SK-N-SH (cell line): Measurements from ENCODE around the gene CIDEB. TPM values are rescaled to one million over a fixed set of nuclear protein-coding genes. Genes with fewer than 3 reads are reported as not detected.

Experiments used
- CTCF ChIA-PET: fragments of 300-600, 350-600 bp; formaldehyde crosslinking; extraction: SDS; loops from one replicate; lab custom pipeline; 2021; lab: Yijun Ruan, JAX
- POLR2A ChIA-PET: fragments of 350-600 bp; sonication (Branson Sonifier 250); formaldehyde crosslinking; extraction: SDS; loops from one replicate; lab custom pipeline; 2020; ENCODE audit warnings: antibody characterized with exemption, inconsistent platforms; lab: Yijun Ruan, JAX
- DNase-seq: peaks from one replicate; pipeline ENCODE4 v3.0.0; 2012
- H2AFZ ChIP-seq: fragments of 200-600 bp; sonication (generic); 2 replicates; pipeline ENCODE4 v1.8.1; 2016; ENCODE audit warnings: antibody characterized with exemption, mild to moderate bottlenecking, low read depth
- H3F3A ChIP-seq: fragments of 200-600 bp; sonication (generic); replicated peaks from 2 replicates; pipeline ENCODE3; 2016; ENCODE audit warnings: antibody characterized with exemption, mild to moderate bottlenecking; ENCODE audit not compliant: insufficient read depth
- H3K27ac ChIP-seq, 2 experiments: fragments of 200-500 bp in 1 of 2; fragments of 200-600 bp in 1 of 2; sonication (Bioruptor generic) in 1 of 2; sonication (generic), shearing (Covaris generic) in 1 of 2; 2 replicates each; pipeline versions ENCODE4 v1.5.1 to v1.6.1; 2014 to 2016; ENCODE audit warnings: low read depth in 2 of 2, inconsistent platforms in 1 of 2, low read length in 1 of 2, mild to moderate bottlenecking in 1 of 2, mixed read lengths in 1 of 2
- H3K27me3 ChIP-seq: fragments of 200-600 bp; sonication (generic), shearing (Covaris generic); 2 replicates; pipeline ENCODE4 v1.6.1; 2016; ENCODE audit warnings: mixed run types; ENCODE audit not compliant: insufficient read depth
- H3K36me3 ChIP-seq, 2 experiments: fragments of 200-500 bp in 1 of 2; fragments of 200-600 bp in 1 of 2; sonication (Bioruptor generic) in 1 of 2; sonication (generic) in 1 of 2; replicated peaks in 1 of 2; 2 replicates each; pipeline versions ENCODE3 to v1.5.1; 2014 to 2016; ENCODE audit warnings: low read length in 1 of 2, mild to moderate bottlenecking in 1 of 2; ENCODE audit not compliant: insufficient read depth in 2 of 2, control insufficient read depth in 1 of 2
- H3K4me1 ChIP-seq, 2 experiments: fragments of 200-500 bp in 1 of 2; fragments of 200-600 bp in 1 of 2; sonication (Bioruptor generic) in 1 of 2; sonication (generic), shearing (Covaris generic) in 1 of 2; 2 replicates each; pipeline versions ENCODE4 v1.5.1 to v1.6.1; 2014 to 2016; ENCODE audit warnings: low read depth in 1 of 2, low read length in 1 of 2, mixed run types in 1 of 2; ENCODE audit not compliant: insufficient read depth in 2 of 2, control insufficient read depth in 1 of 2
- H3K4me2 ChIP-seq: fragments of 200-600 bp; sonication (generic), shearing (Covaris generic); 2 replicates; pipeline ENCODE4 v1.6.1; 2017; ENCODE audit warnings: mixed run types
- H3K4me3 ChIP-seq, 2 experiments: fragments of 200-500 bp in 1 of 2; fragments of 200-600 bp in 1 of 2; sonication (Bioruptor generic) in 1 of 2; sonication (generic), shearing (Covaris generic) in 1 of 2; 2 replicates each; pipeline versions ENCODE4 v1.5.1 to v1.8.1; 2014 to 2016; ENCODE audit warnings: low read depth in 2 of 2, inconsistent platforms in 1 of 2, low read length in 1 of 2, mild to moderate bottlenecking in 1 of 2, mixed read lengths in 1 of 2, moderate library complexity in 1 of 2
- H3K79me2 ChIP-seq: fragments of 200-600 bp; sonication (generic); 2 replicates; pipeline ENCODE4 v1.8.1; 2017; ENCODE audit warnings: mild to moderate bottlenecking; ENCODE audit not compliant: insufficient read depth
- H3K9ac ChIP-seq: fragments of 200-600 bp; sonication (generic); 2 replicates; pipeline ENCODE4 v1.6.1; 2017; ENCODE audit warnings: mixed run types
- H3K9me2 ChIP-seq: fragments of 200-600 bp; sonication (generic); 2 replicates; pipeline ENCODE4 v1.6.1; 2017; ENCODE audit warnings: mixed run types
- H3K9me3 ChIP-seq: fragments of 200-600 bp; sonication (generic); 2 replicates; pipeline ENCODE4 v1.6.1; 2017; ENCODE audit warnings: mixed run types, mild to moderate bottlenecking, moderate library complexity
- H4K20me1 ChIP-seq: fragments of 200-600 bp; sonication (generic); 2 replicates; pipeline ENCODE4 v1.6.1; 2017; ENCODE audit warnings: mild to moderate bottlenecking, mixed run types; ENCODE audit not compliant: insufficient read depth
- EP300 ChIP-seq, 2 experiments: IDR thresholded peaks; 2 replicates each; pipeline versions ENCODE4 v1.4.0 to v1.6.1; 2012; ENCODE audit warnings: borderline replicate concordance in 1 of 2, low read depth in 1 of 2, low read length in 1 of 2
- EZH2phosphoT487 ChIP-seq: fragments of 200-600 bp; sonication (generic); IDR thresholded peaks from 2 replicates; pipeline ENCODE4 v1.6.1; 2017; ENCODE audit warnings: low read depth, mixed run types, mild to moderate bottlenecking, antibody characterized with exemption, moderate library complexity, borderline replicate concordance
- FOSL2 ChIP-seq: IDR thresholded peaks from 2 replicates; pipeline ENCODE4 v1.4.0; 2012; ENCODE audit warnings: low read depth, mild to moderate bottlenecking, moderate library complexity, borderline replicate concordance
- FOXJ3 ChIP-seq: sonication (generic); formaldehyde crosslinking; IDR thresholded peaks from 2 replicates; pipeline ENCODE4 v1.5.1; 2020; ENCODE audit warnings: mild to moderate bottlenecking, missing genetic modification reagents
- FOXM1 ChIP-seq: IDR thresholded peaks from 2 replicates; pipeline ENCODE4 v1.4.0; 2012; ENCODE audit warnings: low read depth, mild to moderate bottlenecking
- GABPA ChIP-seq: IDR thresholded peaks from 2 replicates; pipeline ENCODE4 v1.4.0; 2012; ENCODE audit warnings: low read depth, mild to moderate bottlenecking
- GATA2 ChIP-seq: sonication (generic); formaldehyde crosslinking; IDR thresholded peaks from 2 replicates; pipeline ENCODE4 v1.5.0; 2020; ENCODE audit warnings: mild to moderate bottlenecking, missing genetic modification reagents
- MAX ChIP-seq: IDR thresholded peaks from 2 replicates; pipeline ENCODE4 v1.4.0; 2012; ENCODE audit warnings: low read depth
- MEF2A ChIP-seq: IDR thresholded peaks from 2 replicates; pipeline ENCODE4 v1.4.0; 2012; ENCODE audit warnings: low read depth, borderline replicate concordance
- PBX3 ChIP-seq: IDR thresholded peaks from 2 replicates; pipeline ENCODE4; 2012
- RAD21 ChIP-seq: IDR thresholded peaks from 2 replicates; pipeline ENCODE4 v1.6.1; 2012; ENCODE audit warnings: mild to moderate bottlenecking, low read length
- RCOR1 ChIP-seq: fragments of 150-350 bp; IDR thresholded peaks from 2 replicates; pipeline ENCODE4 v1.6.1; 2017; ENCODE audit warnings: antibody characterized with exemption, low read length
- RFX5 ChIP-seq: IDR thresholded peaks from 2 replicates; pipeline ENCODE4 v1.6.1; 2012; ENCODE audit warnings: mild to moderate bottlenecking, improper control_type of control experiment, low read length
- RXRA ChIP-seq: IDR thresholded peaks from 2 replicates; pipeline ENCODE4 v1.4.0; 2012; ENCODE audit warnings: low read depth, mild to moderate bottlenecking, borderline replicate concordance
- TAF1 ChIP-seq: IDR thresholded peaks from 2 replicates; pipeline ENCODE4 v1.6.1; 2012; ENCODE audit warnings: low read depth, mild to moderate bottlenecking, low read length, moderate library complexity, borderline replicate concordance
- USF2 ChIP-seq: fragments of 150-350 bp; IDR thresholded peaks from 2 replicates; pipeline ENCODE4 v1.6.1; 2017; ENCODE audit warnings: antibody characterized with exemption, low read length, low read depth, borderline replicate concordance
- ZBTB33 ChIP-seq: IDR thresholded peaks from 2 replicates; pipeline ENCODE4 v1.4.0; 2012; ENCODE audit warnings: low read depth, borderline replicate concordance
- WGBS: methylation state at CpG from one replicate; pipeline ENCODE4 v1.1.6; 2017; ENCODE audit warnings: low lambda C conversion rate; 5-methylcytosine and 5-hydroxymethylcytosine counted together
- polyA plus RNA-seq, 3 experiments: library from polyadenylated mRNA; depleted of rRNA; stranded (reverse); fragments of >200 nt; gene quantifications; 2 replicates each; pipeline ENCODE4 v1.2.3, GENCODE V29; 2012

The CIDEB gene
- polyA plus RNA-seq, 1 of the 3 experiments (the other 2 are of a cell fraction): 0.05 TPM

- Histone ChIP-seq H3K9ac (no peak overlapping the region), H3K36me3 (peaks cover 0 to 6% of the 10 kb centered on the region in 2 experiments), H3K27ac (no peak overlapping the region), H3K4me2 (no peak overlapping the region), H3K27me3 (peaks cover 12% of the 10 kb centered on the region; the same call in 1 of the 2 replicates), H3K4me1 (peaks cover 0 to 8% of the 10 kb centered on the region in 2 experiments; a peak in 1 of 4 replicates), H3K4me3 (no peak overlapping the region), H3F3A (peaks cover 10% of the 10 kb centered on the region), H4K20me1 (no peaks in the 10 kb centered on the region), H3K79me2 (no peaks in the 10 kb centered on the region), H2AFZ (no peak overlapping the region), H3K9me3 (no peaks in the 10 kb centered on the region), H3K9me2 (no peaks in the 10 kb centered on the region)
- CTCF ChIA-PET: interaction anchor here (1.2 to 14.6 kb wide), 5 partner anchors 8 to 120 kb away, joined by 5 to 115 read pairs (median 5); partner anchors contain the start of genes CIDEB, LTB4R and LTB4R2
- TF ChIP-seq RXRA (no peak), RAD21 (no peak), MEF2A (no peak), RFX5 (no peak), USF2 (no peak), TAF1 (no peak), GATA2 (no peak), RCOR1 (no peak), PBX3 (no peak)
- POLR2A ChIA-PET: interaction anchor here (0.8 kb wide), 1 partner anchor 17 kb away, joined by 3 read pairs; no protein-coding TSS in a partner anchor
- WGBS: 85% methylated on average over 18 of the region's 18 CpGs
- no peak for DNase-seq
Observed at GRCh38 chr14:24316597-24316950, 8.8 kb upstream of the CIDEB start.

- no peak for TF ChIP-seq ZBTB33
- TF ChIP-seq FOSL2: no peak
- TF ChIP-seq RCOR1: no peak
- TF ChIP-seq FOXM1: no peak
- TF ChIP-seq EP300 (IDR thresholded peaks at IDR 0.05; ENCODE audit: borderline replicate concordance in 1 of 2, low read depth in 1 of 2, low read length in 1 of 2): no peak
- no peak for TF ChIP-seq RXRA
- TF ChIP-seq FOXJ3 (CRISPR knock-in tag): no peak
- TF ChIP-seq MAX: no peak
- no peak for TF ChIP-seq EZH2phosphoT487
- TF ChIP-seq USF2: no peak
- no peak for TF ChIP-seq GABPA
- no peak for TF ChIP-seq RAD21
- no peak overlapping the region for H2AFZ ChIP-seq
- ChIA-PET CTCF (interaction anchor here (0.9 to 14.6 kb wide), 6 partner anchors 8 to 121 kb away, joined by 3 to 115 read pairs (median 5); partner anchors contain the start of genes CIDEB, LTB4R and LTB4R2), POLR2A (interaction anchor here (0.8 kb wide), 1 partner anchor 18 kb away, joined by 3 read pairs; no protein-coding TSS in a partner anchor)
- no peak overlapping the region for H3K4me3 ChIP-seq
- peak; percentile 60 for DNase-seq
- peaks cover 0 to 10% of the 10 kb centered on the region in 2 experiments for H3K36me3 ChIP-seq
- no peak overlapping the region for H3K27ac ChIP-seq
- H3K4me1 ChIP-seq: peaks cover 0 to 8% of the 10 kb centered on the region in 2 experiments; a peak in 1 of 4 replicates
- H4K20me1 ChIP-seq: no peaks in the 10 kb centered on the region
- no peak overlapping the region for H3K9ac ChIP-seq
- H3K79me2 ChIP-seq: no peaks in the 10 kb centered on the region
- H3K9me3 ChIP-seq: no peaks in the 10 kb centered on the region
- 89% methylated on average over 50 of the region's 70 CpGs for WGBS
- H3F3A ChIP-seq: peaks cover 10% of the 10 kb centered on the region
- H3K4me2 ChIP-seq: no peak overlapping the region
- no peaks in the 10 kb centered on the region for H3K9me2 ChIP-seq
- H3K27me3 ChIP-seq: peaks cover 12% of the 10 kb centered on the region; the same call in 1 of the 2 replicates
Observed at GRCh38 chr14:24315807-24316596, 8.2 kb upstream of the CIDEB start.
